Measurements from ENCODE around the gene PRSS21. TPM values are rescaled to one million over a fixed set of nuclear protein-coding genes. Genes with fewer than 3 reads are reported as not detected.

PRSS21 gene
- total RNA-seq, 2 experiments from 2014 or later, result 11.3 to 12.5 TPM

GRCh38 chr16:2833776-2834175 is 16.7 kb downstream of the PRSS21 start:
- Mint-ChIP-seq H3K4me3 (no peak overlapping the region), H3K27me3 (peaks cover 4% of the 10 kb centered on the region), H3K4me1 (ENCODE audit: low read depth) (no peaks in the 10 kb centered on the region), H3K27ac (no peak overlapping the region), H3K9me3 (no peaks in the 10 kb centered on the region), H3K36me3 (ENCODE audit: low read depth) (no peaks in the 10 kb centered on the region)
- TF ChIP-seq CTCF (IDR thresholded peaks at IDR 0.05), result no peak
- intact Hi-C loops (cut with micrococcal nuclease), result no loop called here
- ChIA-PET POLR2A (no interaction called here), CTCF (no interaction called here)
- ATAC-seq (no peak), DNase-seq (no peak)

- Mint-ChIP-seq H3K4me1 (ENCODE audit: low read depth) (peaks cover 7% of the 10 kb centered on the region), H3K36me3 (ENCODE audit: low read depth) (no peaks in the 10 kb centered on the region), H3K27ac (no peak overlapping the region), H3K27me3 (peaks cover 4% of the 10 kb centered on the region), H3K4me3 (no peak overlapping the region), H3K9me3 (no peaks in the 10 kb centered on the region)
- ATAC-seq (no peak), DNase-seq (no peak)
- ChIA-PET POLR2A (no interaction called here), CTCF (no interaction called here)
- intact Hi-C loops (cut with micrococcal nuclease), result no loop called here
- TF ChIP-seq CTCF (IDR thresholded peaks at IDR 0.05), result no peak
Observed at GRCh38 chr16:2834968-2835367, 17.9 kb downstream of the PRSS21 start.

- ATAC-seq, result no peak
- TF ChIP-seq CTCF (IDR thresholded peaks at IDR 0.05), result no peak
- CTCF ChIA-PET, result interaction anchor here (0.9 kb wide), 2 partner anchors 33 to 83 kb away, joined by 3 read pairs; no protein-coding TSS in a partner anchor
- Mint-ChIP-seq H3K9me3 (no peaks in the 10 kb centered on the region), H3K4me1 (ENCODE audit: low read depth) (peaks cover 8% of the 10 kb centered on the region), H3K36me3 (ENCODE audit: low read depth) (no peaks in the 10 kb centered on the region), H3K4me3 (no peak overlapping the region), H3K27ac (no peak overlapping the region), H3K27me3 (peaks cover 2% of the 10 kb centered on the region)
- POLR2A ChIA-PET, result no interaction called here
- DNase-seq, result no peak
- intact Hi-C loops (cut with micrococcal nuclease), result no loop called here
Observed at GRCh38 chr16:2835638-2836493, 18.8 kb downstream of the PRSS21 start.

GRCh38 chr16:2836646-2837508 is 19.8 kb downstream of the PRSS21 start:
- no peak for DNase-seq
- CTCF ChIA-PET, result interaction anchor here (0.9 kb wide), 2 partner anchors 32 to 82 kb away, joined by 3 read pairs; no protein-coding TSS in a partner anchor
- intact Hi-C loops (cut with micrococcal nuclease), result no loop called here

More at GRCh38 chr16:2836646-2837508, 19.8 kb downstream of the PRSS21 start:
- Mint-ChIP-seq H3K27ac (no peak overlapping the region), H3K4me1 (ENCODE audit: low read depth) (peaks cover 13% of the 10 kb centered on the region), H3K27me3 (no peaks in the 10 kb centered on the region), H3K36me3 (ENCODE audit: low read depth) (no peaks in the 10 kb centered on the region), H3K9me3 (no peaks in the 10 kb centered on the region), H3K4me3 (no peak overlapping the region)
- no peak for TF ChIP-seq CTCF (IDR thresholded peaks at IDR 0.05)
- no peak for ATAC-seq
- POLR2A ChIA-PET, result no interaction called here

Data from activated CD8-positive, alpha-beta T cell treated with anti-CD3 and anti-CD28 coated beads for 36 hours (primary cell).